ENCODE results near the gene ABCC5. TPM values are rescaled to one million over a fixed set of nuclear protein-coding genes. Genes with fewer than 3 reads are reported as not detected.

Gene ABCC5
- polyA plus RNA-seq, 1 donor (not counting 4 experiments of a cell fraction or from before 2014, with no cell fraction given): 28.7 TPM

DNA sequence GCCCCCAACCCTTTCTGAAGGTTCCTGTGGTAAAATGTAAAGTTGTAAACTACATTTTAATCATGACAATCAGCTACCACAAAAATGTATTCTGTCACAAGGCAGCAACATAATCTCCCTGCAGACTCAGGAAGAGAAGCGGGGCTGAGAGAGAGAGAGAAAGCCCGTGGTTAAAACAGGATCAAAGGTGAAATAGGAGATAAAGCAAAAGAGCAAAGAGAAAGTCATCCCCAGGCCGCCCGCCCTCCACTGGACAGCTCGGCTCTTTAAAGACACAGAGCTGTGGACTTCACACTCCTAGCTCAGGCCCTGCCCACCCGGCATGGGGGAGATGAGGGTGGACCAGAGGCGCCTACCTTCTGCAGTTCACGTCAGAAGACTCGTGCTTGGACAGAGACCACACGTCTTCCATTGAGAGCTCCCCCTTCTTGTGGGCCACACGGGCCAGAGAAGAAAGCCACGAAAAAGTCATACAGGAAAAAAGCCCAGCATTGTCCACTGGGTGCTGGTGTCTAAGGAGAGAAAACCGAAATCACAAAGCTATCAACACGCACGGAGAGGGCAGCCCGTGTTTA, 29.4 kb downstream of the ABCC5 start:
- FAIRE-seq (no peak), DNase-seq (ENCODE audit: low read depth, low spot score) (no peak)
- Histone ChIP-seq H3K79me2 (ENCODE audit: control insufficient read depth, insufficient read depth, low read length) (no peaks in the 10 kb centered on the region), H3K9ac (ENCODE audit: control insufficient read depth, extremely low read depth, insufficient read depth, low read length) (no peak overlapping the region), H3K27ac (ENCODE audit: control insufficient read depth, insufficient read depth, low read length) (no peak overlapping the region), H4K20me1 (ENCODE audit: control insufficient read depth, extremely low read depth, insufficient read depth, low read length) (no peaks in the 10 kb centered on the region), H3K36me3 (ENCODE audit: control insufficient read depth in 2 of 2, extremely low read depth in 1 of 2, insufficient read depth in 2 of 2, low read length in 2 of 2) (peaks cover 12 to 21% of the 10 kb centered on the region in 2 experiments), H3K4me3 (ENCODE audit: control insufficient read depth in 2 of 3, extremely low read depth in 1 of 3, insufficient read depth in 2 of 3, low read depth in 1 of 3, low read length in 3 of 3) (no peak overlapping the region), H3K9me1 (ENCODE audit: control insufficient read depth, extremely low read depth, insufficient read depth, low read length) (no peaks in the 10 kb centered on the region), H3K9me3 (ENCODE audit: control insufficient read depth, low read depth, low read length) (no peaks in the 10 kb centered on the region), H3K4me1 (ENCODE audit: control insufficient read depth, extremely low read depth, insufficient read depth, low read length) (peaks cover 9% of the 10 kb centered on the region), H2AFZ (ENCODE audit: control insufficient read depth, low read length) (no peak overlapping the region), H3K27me3 (ENCODE audit: control insufficient read depth, extremely low read depth, insufficient read depth, low read length) (no peaks in the 10 kb centered on the region), H3K4me2 (ENCODE audit: control insufficient read depth, extremely low read depth, insufficient read depth, low read depth, low read length) (no peak overlapping the region)
- TF ChIP-seq, protein P1, sequence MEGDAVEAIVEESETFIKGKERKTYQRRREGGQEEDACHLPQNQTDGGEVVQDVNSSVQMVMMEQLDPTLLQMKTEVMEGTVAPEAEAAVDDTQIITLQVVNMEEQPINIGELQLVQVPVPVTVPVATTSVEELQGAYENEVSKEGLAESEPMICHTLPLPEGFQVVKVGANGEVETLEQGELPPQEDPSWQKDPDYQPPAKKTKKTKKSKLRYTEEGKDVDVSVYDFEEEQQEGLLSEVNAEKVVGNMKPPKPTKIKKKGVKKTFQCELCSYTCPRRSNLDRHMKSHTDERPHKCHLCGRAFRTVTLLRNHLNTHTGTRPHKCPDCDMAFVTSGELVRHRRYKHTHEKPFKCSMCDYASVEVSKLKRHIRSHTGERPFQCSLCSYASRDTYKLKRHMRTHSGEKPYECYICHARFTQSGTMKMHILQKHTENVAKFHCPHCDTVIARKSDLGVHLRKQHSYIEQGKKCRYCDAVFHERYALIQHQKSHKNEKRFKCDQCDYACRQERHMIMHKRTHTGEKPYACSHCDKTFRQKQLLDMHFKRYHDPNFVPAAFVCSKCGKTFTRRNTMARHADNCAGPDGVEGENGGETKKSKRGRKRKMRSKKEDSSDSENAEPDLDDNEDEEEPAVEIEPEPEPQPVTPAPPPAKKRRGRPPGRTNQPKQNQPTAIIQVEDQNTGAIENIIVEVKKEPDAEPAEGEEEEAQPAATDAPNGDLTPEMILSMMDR (optimal IDR thresholded peaks at IDR 0.05 in 1 of 3, IDR thresholded peaks at IDR 0.05 in 1 of 3, conservative IDR thresholded peaks at IDR 0.05 in 1 of 3; ENCODE audit: extremely low read depth in 1 of 3, insufficient read depth in 2 of 3, low read length in 3 of 3): no peak
- TF ChIP-seq EZH2 (IDR thresholded peaks at IDR 0.05; ENCODE audit: low read length): no peak
- dilution Hi-C loops (cut with MboI; ENCODE audit: extremely low pct_ligation_motif_present, low sequenced_read_pairs): no loop called here

DNA sequence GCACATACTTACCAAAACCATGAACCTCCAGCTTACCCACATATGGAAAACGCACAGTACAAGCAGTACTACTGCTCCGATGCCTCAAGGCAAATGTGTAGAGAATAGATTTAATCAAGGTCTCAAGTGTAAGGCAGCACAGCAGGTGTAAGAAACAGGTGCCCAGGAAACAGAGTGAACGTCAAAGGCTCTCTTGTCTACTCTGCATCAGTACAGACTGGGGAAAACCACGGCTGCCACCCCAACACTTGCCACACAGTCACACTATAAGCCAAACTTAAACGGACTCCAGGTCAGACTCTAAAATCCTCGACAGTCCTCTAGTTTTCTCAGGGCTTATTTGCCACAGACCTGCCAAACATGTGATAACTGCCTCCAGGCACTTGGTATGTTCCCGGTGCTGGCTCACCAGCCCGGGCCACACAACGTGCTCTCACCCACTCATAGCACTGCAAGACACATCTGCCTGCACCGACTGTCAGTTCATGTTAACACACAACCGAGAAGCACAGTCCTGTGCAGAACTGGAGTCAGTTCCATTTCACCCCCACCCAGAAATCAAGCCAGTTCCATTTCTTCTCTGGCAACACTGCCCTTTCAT, 30.6 kb downstream of the ABCC5 start:
- no peak for DNase-seq (ENCODE audit: low read depth, low spot score)

More for the DNA sequence above, 30.6 kb downstream of the ABCC5 start:
- H3K36me3 ChIP-seq (ENCODE audit: control insufficient read depth in 2 of 2, extremely low read depth in 1 of 2, insufficient read depth in 2 of 2, low read length in 2 of 2): peaks cover 19 to 21% of the 10 kb centered on the region in 2 experiments
- no peaks in the 10 kb centered on the region for H3K27me3 ChIP-seq (ENCODE audit: control insufficient read depth, extremely low read depth, insufficient read depth, low read length)
- H3K9me3 ChIP-seq (ENCODE audit: control insufficient read depth, low read depth, low read length): no peaks in the 10 kb centered on the region
- peaks cover 9% of the 10 kb centered on the region for H3K4me1 ChIP-seq (ENCODE audit: control insufficient read depth, extremely low read depth, insufficient read depth, low read length)
- no peak overlapping the region for H2AFZ ChIP-seq (ENCODE audit: control insufficient read depth, low read length)
- dilution Hi-C loops (cut with MboI; ENCODE audit: extremely low pct_ligation_motif_present, low sequenced_read_pairs): no loop called here
- H3K4me3 ChIP-seq (ENCODE audit: control insufficient read depth in 2 of 3, extremely low read depth in 1 of 3, insufficient read depth in 2 of 3, low read depth in 1 of 3, low read length in 3 of 3): no peak overlapping the region
- no peak overlapping the region for H3K27ac ChIP-seq (ENCODE audit: control insufficient read depth, insufficient read depth, low read length)
- H3K79me2 ChIP-seq (ENCODE audit: control insufficient read depth, insufficient read depth, low read length): no peaks in the 10 kb centered on the region
- no peak for TF ChIP-seq EZH2 (IDR thresholded peaks at IDR 0.05; ENCODE audit: low read length)
- H4K20me1 ChIP-seq (ENCODE audit: control insufficient read depth, extremely low read depth, insufficient read depth, low read length): no peaks in the 10 kb centered on the region
- H3K9ac ChIP-seq (ENCODE audit: control insufficient read depth, extremely low read depth, insufficient read depth, low read length): no peak overlapping the region
- no peak for FAIRE-seq
- H3K4me2 ChIP-seq (ENCODE audit: control insufficient read depth, extremely low read depth, insufficient read depth, low read depth, low read length): no peak overlapping the region
- H3K9me1 ChIP-seq (ENCODE audit: control insufficient read depth, extremely low read depth, insufficient read depth, low read length): no peaks in the 10 kb centered on the region

All from keratinocyte (primary cell).